ENCODE data around the gene PHKG1. TPM values are rescaled to one million over a fixed set of nuclear protein-coding genes. Genes with fewer than 3 reads are reported as not detected.
A peak's percentile ranks its signal among the peaks of the same experiment; 100 is the strongest.

PHKG1 gene
- total and polyA plus RNA-seq, 10 of the 15 experiments (the other 5 are each of a cell fraction or from before 2014, with no cell fraction given): 0.08 to 1.6 (median 0.44) TPM

GRCh38 chr7:56106108-56107073, 13.6 kb upstream of the PHKG1 start, which contains the start of gene CHCHD2 (continued):
- peak; percentile 71 for TF ChIP-seq FOS (IDR thresholded peaks at IDR 0.05; ENCODE audit: borderline replicate concordance, extremely low read depth, insufficient read length)
- TF ChIP-seq NFYB (IDR thresholded peaks at IDR 0.05; ENCODE audit: insufficient read depth, low read depth, low read length): peak; percentile 97
- no peak for TF ChIP-seq NFXL1 (IDR thresholded peaks at IDR 0.05; ENCODE audit: borderline replicate concordance)
- no peak for TF ChIP-seq JUND (IDR thresholded peaks at IDR 0.05; ENCODE audit: low read depth, low read length)
- peak; percentile 42; the same call in 1 of the 2 replicates for TF ChIP-seq MTA2 (IDR thresholded peaks at IDR 0.05; ENCODE audit: low read depth)
- TF ChIP-seq CEBPZ (IDR thresholded peaks at IDR 0.05; ENCODE audit: low read depth, low read length): peak; percentile 46
- TF ChIP-seq, protein P1, sequence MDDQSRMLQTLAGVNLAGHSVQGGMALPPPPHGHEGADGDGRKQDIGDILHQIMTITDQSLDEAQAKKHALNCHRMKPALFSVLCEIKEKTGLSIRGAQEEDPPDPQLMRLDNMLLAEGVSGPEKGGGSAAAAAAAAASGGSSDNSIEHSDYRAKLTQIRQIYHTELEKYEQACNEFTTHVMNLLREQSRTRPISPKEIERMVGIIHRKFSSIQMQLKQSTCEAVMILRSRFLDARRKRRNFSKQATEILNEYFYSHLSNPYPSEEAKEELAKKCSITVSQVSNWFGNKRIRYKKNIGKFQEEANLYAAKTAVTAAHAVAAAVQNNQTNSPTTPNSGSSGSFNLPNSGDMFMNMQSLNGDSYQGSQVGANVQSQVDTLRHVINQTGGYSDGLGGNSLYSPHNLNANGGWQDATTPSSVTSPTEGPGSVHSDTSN (IDR thresholded peaks at IDR 0.05; ENCODE audit: insufficient replicate concordance, low read depth, low read length): peak; percentile 98
- peak; percentile 62; the same call in 1 of the 2 replicates for TF ChIP-seq GATAD2B (conservative IDR thresholded peaks at IDR 0.05; ENCODE audit: low read depth)
- peak; percentile 10 to 29; a peak in 1 of 4 replicates for TF ChIP-seq BHLHE40 (IDR thresholded peaks at IDR 0.05; ENCODE audit: borderline replicate concordance in 1 of 2, low read depth in 2 of 2, low read length in 1 of 2)
- TF ChIP-seq CREM (IDR thresholded peaks at IDR 0.05; ENCODE audit: low read depth): peak; percentile 88
- peak; percentile 36; the same call in 1 of the 2 replicates for TF ChIP-seq SPI1 (IDR thresholded peaks at IDR 0.05; ENCODE audit: borderline replicate concordance, insufficient read depth, low read depth, low read length)
- no peak for TF ChIP-seq ZNF24 (IDR thresholded peaks at IDR 0.05)
- TF ChIP-seq ASH2L (IDR thresholded peaks at IDR 0.05; ENCODE audit: borderline replicate concordance, low read depth): no peak
- TF ChIP-seq, protein P2, sequence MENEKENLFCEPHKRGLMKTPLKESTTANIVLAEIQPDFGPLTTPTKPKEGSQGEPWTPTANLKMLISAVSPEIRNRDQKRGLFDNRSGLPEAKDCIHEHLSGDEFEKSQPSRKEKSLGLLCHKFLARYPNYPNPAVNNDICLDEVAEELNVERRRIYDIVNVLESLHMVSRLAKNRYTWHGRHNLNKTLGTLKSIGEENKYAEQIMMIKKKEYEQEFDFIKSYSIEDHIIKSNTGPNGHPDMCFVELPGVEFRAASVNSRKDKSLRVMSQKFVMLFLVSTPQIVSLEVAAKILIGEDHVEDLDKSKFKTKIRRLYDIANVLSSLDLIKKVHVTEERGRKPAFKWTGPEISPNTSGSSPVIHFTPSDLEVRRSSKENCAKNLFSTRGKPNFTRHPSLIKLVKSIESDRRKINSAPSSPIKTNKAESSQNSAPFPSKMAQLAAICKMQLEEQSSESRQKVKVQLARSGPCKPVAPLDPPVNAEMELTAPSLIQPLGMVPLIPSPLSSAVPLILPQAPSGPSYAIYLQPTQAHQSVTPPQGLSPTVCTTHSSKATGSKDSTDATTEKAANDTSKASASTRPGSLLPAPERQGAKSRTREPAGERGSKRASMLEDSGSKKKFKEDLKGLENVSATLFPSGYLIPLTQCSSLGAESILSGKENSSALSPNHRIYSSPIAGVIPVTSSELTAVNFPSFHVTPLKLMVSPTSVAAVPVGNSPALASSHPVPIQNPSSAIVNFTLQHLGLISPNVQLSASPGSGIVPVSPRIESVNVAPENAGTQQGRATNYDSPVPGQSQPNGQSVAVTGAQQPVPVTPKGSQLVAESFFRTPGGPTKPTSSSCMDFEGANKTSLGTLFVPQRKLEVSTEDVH (IDR thresholded peaks at IDR 0.05; ENCODE audit: low read depth, partially characterized antibody): peak; percentile 94
- no peak for TF ChIP-seq CHD4 (IDR thresholded peaks at IDR 0.05)
- 0 out of 2 replicates have a peak, but pooled peaks have one; percentile 19 for TF ChIP-seq PAX8 (IDR thresholded peaks at IDR 0.05)
- no peak for TF ChIP-seq MTA3 (IDR thresholded peaks at IDR 0.05; ENCODE audit: borderline replicate concordance, low read length)
- TF ChIP-seq PKNOX1 (IDR thresholded peaks at IDR 0.05): peak; percentile 99
